Bronchial epithelial cell (primary cell): Measurements from ENCODE around the gene HDHD5. TPM values are rescaled to one million over a fixed set of nuclear protein-coding genes. Genes with fewer than 3 reads are reported as not detected.

ENCODE experiments used
- DNase-seq: peaks from one replicate; pipeline ENCODE4 v3.0.0-alpha.2; 2010; ENCODE audit warnings: low read depth
- FAIRE-seq: peaks from 2 replicates; lab custom pipeline; 2011; peaks lifted over from hg19 to GRCh38; lab: Jason Lieb, UNC
- H3K27me3 ChIP-seq: 2 replicates; pipeline ENCODE4 v1.5.1; 2011; ENCODE audit warnings: low read length; ENCODE audit not compliant: control insufficient read depth, insufficient read depth
- H3K36me3 ChIP-seq: 2 replicates; pipeline ENCODE4 v1.5.1; 2011; ENCODE audit warnings: low read length; ENCODE audit not compliant: control insufficient read depth, insufficient read depth
- H3K4me3 ChIP-seq: 2 replicates; pipeline ENCODE4 v1.5.1; 2011; ENCODE audit warnings: mild to moderate bottlenecking, low read depth, low read length, control low read depth
- CTCF ChIP-seq: IDR thresholded peaks from 2 replicates; pipeline ENCODE4 v1.5.1; 2011; ENCODE audit warnings: mild to moderate bottlenecking, moderate library complexity, low read length, control low read depth, inconsistent platforms; ENCODE audit not compliant: insufficient read depth, severe bottlenecking
- total RNA-seq: library from RNA; depleted of rRNA; stranded (reverse); fragments of >200 nt; gene quantifications from 2 replicates; pipeline ENCODE4 v1.2.1, GENCODE V29; 2014

The HDHD5 gene
- total RNA-seq, 1 donor from 2014 or later: 50.5 TPM

DNA sequence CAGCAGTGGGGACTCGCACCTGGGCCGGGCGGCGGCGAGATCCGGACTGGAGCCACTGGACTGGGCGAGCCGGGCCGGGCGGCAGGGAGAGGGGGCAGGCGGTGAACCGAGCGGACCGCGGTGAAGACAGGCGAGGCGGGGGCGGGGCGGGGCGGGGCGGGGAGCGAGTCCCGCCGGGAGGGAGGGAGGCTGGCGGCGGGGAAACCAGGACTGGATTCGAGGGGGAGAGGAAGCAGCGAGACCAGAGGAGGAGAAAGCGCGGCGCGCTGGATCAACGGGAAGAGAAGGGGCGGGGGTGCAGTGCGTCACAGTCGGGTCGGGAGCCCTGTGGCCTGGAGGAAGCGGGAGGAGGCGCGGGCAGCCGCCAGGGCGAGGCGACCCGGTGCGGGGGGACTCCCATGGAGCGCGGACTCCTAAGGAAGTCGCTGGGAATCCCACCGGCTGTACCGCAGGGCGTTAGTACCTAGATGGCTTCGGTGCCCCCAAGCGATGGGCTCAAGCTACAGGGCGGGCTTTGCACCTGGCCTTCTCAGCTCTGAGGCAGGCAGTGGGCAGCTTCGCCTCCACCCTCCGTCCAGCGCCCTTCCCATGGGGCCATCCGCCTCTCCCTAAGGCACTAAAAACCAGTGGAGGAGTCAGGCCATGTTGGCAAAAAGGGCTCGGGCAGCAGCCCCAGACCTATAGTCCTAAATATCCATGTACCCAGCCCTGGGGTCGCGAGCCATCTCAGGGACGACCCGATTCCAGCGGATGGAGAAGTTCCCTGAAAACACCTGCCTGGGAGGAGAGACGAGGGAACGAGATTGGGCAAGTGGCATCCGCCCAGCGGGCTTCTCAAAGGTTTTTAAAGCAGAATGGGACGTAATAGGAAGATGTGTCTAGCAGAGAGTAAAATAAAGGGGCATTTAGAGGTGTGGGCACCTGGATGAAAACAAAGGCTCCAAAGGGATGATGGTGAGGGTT, 37.6 kb downstream of the HDHD5 start, which contains the start of gene TMEM121B:
Gene TMEM121B (minus strand): TSS at position 128 of the 963 bp plus-strand sequence. CDS start 233 bp downstream, outside the sequence.
- FAIRE-seq (no peak), DNase-seq (no peak)
- peaks cover 23% of the 10 kb centered on the region for H3K27me3 ChIP-seq
- peak within 1 kb of the TSS; percentile 8 for H3K4me3 ChIP-seq
- TF ChIP-seq CTCF: no peak
- H3K36me3 ChIP-seq: no peaks in the 10 kb centered on the region

DNA sequence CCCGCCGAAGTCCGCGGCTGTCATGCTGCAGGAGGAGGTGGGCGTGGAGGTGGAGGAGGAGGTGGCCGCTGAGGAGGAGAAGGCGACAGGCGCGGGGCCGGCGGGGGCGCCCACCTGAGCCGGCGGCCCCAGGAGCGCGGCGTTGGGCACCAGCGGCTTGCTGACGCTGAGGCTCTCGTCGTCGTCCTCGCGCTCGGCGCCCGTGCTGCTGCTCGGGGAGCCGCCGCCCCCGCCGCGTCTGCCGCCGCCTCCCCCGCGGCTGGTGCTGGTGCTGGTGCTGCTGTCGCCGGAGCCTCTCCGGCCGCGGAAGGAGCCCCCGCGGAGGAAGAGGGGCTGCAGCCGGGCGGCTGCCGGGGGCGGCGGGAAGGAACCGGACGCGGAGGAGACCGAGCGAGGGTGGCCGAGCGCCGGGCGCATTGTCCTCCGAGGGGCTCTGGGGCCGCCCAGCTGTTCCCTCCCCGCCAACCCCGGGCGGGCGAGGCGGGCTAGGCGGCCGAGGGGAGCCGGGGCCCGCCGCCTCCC, 38.3 kb downstream of the HDHD5 start:
- Histone ChIP-seq H3K4me3 (peak overlapping the region; percentile 8), H3K27me3 (peaks cover 23% of the 10 kb centered on the region), H3K36me3 (no peaks in the 10 kb centered on the region)
- no peak for TF ChIP-seq CTCF
- DNase-seq (no peak), FAIRE-seq (no peak)

GRCh38 chr22:17120281-17120680, 38.8 kb downstream of the HDHD5 start:
- FAIRE-seq: no peak
- Histone ChIP-seq H3K4me3 (no peak overlapping the region), H3K27me3 (peaks cover 23% of the 10 kb centered on the region), H3K36me3 (no peaks in the 10 kb centered on the region)
- no peak for DNase-seq
- no peak for TF ChIP-seq CTCF

DNA sequence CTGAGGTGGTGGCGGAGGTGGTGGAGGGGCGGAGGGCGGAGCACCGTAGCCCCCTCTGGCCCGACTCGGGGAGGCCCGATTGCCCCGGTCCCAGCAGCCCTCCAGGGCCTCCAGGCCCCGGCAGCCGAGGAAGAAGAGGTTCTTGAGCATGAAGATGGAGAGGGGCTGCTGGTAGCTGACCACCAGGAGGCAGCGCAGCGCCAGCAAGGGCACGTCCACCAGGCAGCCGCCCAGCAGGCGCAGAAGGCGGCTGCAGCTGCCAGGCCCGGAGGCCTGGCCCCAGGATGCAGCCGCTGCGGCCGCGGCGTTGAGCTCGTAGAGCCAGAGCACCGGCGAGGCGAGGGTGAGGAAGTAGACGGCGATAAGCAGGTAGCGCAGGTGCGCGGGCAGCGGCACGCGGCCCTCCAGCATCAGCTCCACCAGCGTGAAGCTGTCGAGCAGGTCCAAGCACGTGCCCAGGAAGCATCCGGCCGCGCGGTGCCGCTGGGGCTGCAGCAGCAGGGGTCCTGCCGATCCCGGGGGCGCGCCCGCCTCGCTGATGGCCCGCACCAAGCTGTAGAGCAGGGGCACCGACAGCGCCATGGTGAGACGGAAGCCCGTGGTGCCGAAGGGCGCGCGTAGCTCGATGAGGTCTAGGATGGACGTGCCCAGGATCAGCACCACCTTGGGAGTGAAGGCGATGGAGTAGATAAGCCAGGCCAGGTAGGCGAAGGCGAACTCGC, 39.4 kb downstream of the HDHD5 start:
- Histone ChIP-seq H3K36me3 (no peaks in the 10 kb centered on the region), H3K4me3 (no peak overlapping the region), H3K27me3 (peaks cover 23% of the 10 kb centered on the region)
- FAIRE-seq (no peak), DNase-seq (no peak)
- TF ChIP-seq CTCF: peak; percentile 3

GRCh38 chr22:17118342-17118741, 40.7 kb downstream of the HDHD5 start:
- TF ChIP-seq CTCF: no peak
- H3K27me3 ChIP-seq: peaks cover 20% of the 10 kb centered on the region
- no peak overlapping the region for H3K4me3 ChIP-seq
- peak; percentile 50 for FAIRE-seq
- DNase-seq: no peak
- H3K36me3 ChIP-seq: no peaks in the 10 kb centered on the region
